ENCODE data around the gene AMN.

DNA sequence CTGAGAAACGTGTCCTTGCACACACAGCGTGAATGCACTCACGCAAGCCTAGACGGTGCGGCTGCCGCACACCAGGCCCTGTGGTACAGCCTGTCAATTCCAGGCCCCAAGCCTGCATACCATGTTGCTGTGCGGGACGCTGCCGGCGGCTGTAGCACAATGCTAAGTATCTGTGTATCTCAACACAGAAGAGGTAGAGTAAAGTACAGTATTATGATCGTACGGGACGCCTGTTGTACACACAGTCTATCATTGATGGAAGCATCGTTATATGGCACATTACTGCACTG, 45.0 kb downstream of the AMN start:
- TF ChIP-seq CTCF (IDR thresholded peaks at IDR 0.05) (no peak), EP300 (IDR thresholded peaks at IDR 0.05) (no peak), POLR2A (IDR thresholded peaks at IDR 0.05) (no peak), POLR2AphosphoS5 (IDR thresholded peaks at IDR 0.05) (no peak)
